Endodermal cell (in vitro differentiated cells): ENCODE results near the gene CLEC16A. TPM values are rescaled to one million over a fixed set of nuclear protein-coding genes. Genes with fewer than 3 reads are reported as not detected.

Source experiments
- DNase-seq: peaks from one replicate; pipeline ENCODE4 v3.0.0-alpha.2; 2017
- H3K27ac ChIP-seq: 2 replicates; pipeline ENCODE4 v1.5.1; 2013; ENCODE audit warnings: mild to moderate bottlenecking, low read depth, low read length, moderate library complexity
- H3K27me3 ChIP-seq: 2 replicates; pipeline ENCODE4 v1.6.1; 2013; ENCODE audit warnings: mild to moderate bottlenecking, low read length, moderate library complexity; ENCODE audit not compliant: insufficient read depth, control insufficient read depth, poor library complexity, severe bottlenecking
- H3K36me3 ChIP-seq: 2 replicates; pipeline ENCODE4 v1.7.0; 2013; ENCODE audit warnings: mild to moderate bottlenecking, low read length, moderate library complexity; ENCODE audit not compliant: control insufficient read depth, insufficient read depth
- H3K4me1 ChIP-seq: one replicate; pipeline ENCODE4 v1.7.0; 2013; ENCODE audit warnings: low read length; ENCODE audit not compliant: control insufficient read depth, insufficient read depth
- H3K4me3 ChIP-seq: 2 replicates; pipeline ENCODE4 v1.5.1; 2013; ENCODE audit warnings: mild to moderate bottlenecking, low read length, moderate library complexity
- H3K9ac ChIP-seq: 2 replicates; pipeline ENCODE4 v1.6.1; 2013; ENCODE audit warnings: mild to moderate bottlenecking, low read length, moderate library complexity; ENCODE audit not compliant: poor library complexity, severe bottlenecking; ENCODE audit errors: extremely low read depth
- H3K9me3 ChIP-seq: 2 replicates; pipeline ENCODE4 v1.6.1; 2013; ENCODE audit warnings: mild to moderate bottlenecking, low read length, moderate library complexity; ENCODE audit not compliant: control insufficient read depth
- H3K27ac Mint-ChIP-seq: 2 replicates; pipeline ENCODE4 v1.8.0; 2020; ENCODE audit warnings: mixed read lengths
- H3K27me3 Mint-ChIP-seq: 2 replicates; pipeline ENCODE4 v1.8.0; 2021; ENCODE audit warnings: mild to moderate bottlenecking, mixed read lengths; ENCODE audit not compliant: insufficient read depth
- H3K36me3 Mint-ChIP-seq: 2 replicates; pipeline ENCODE4 v1.8.0; 2020; ENCODE audit warnings: low read depth, mixed read lengths
- H3K4me1 Mint-ChIP-seq: 2 replicates; pipeline ENCODE4 v1.8.0; 2020; ENCODE audit warnings: mixed read lengths
- H3K4me3 Mint-ChIP-seq: 2 replicates; pipeline ENCODE4 v1.8.0; 2020; ENCODE audit warnings: mild to moderate bottlenecking, moderate library complexity, mixed read lengths
- H3K9me3 Mint-ChIP-seq: 2 replicates; pipeline ENCODE4 v1.8.0; 2020; ENCODE audit warnings: mild to moderate bottlenecking, mixed read lengths
- WGBS, 2 experiments: methylation state at CpG; one replicate each; pipeline versions ENCODE4 v1.1.5 to v1.1.7; 2013; ENCODE audit warnings: missing lambda C conversion rate in 2 of 2, mixed read lengths in 1 of 2; ENCODE audit not compliant: insufficient coverage in 1 of 2, insufficient read length in 1 of 2; 5-methylcytosine and 5-hydroxymethylcytosine counted together
- total RNA-seq, 2 donors: library from RNA; stranded (reverse); fragmentation: NEBNext Ultra II Directional in 1 of 2; extraction: Animal tissue kit (Norgen Biotek cat#: 25700) in 1 of 2; gene quantifications; 2 replicates in 1 of 2; 3 replicates in 1 of 2; pipeline ENCODE4 v1.2.1, GENCODE V29; 2021
- TF ChIP-seq, protein P1 (sequence below): fragments of 200-600 bp; sonication (generic); conservative IDR thresholded peaks from 2 replicates; pipeline ENCODE4 v1.5.0; 2021; ENCODE audit warnings: antibody characterized with exemption, mild to moderate bottlenecking

The CLEC16A gene
- total RNA-seq, 2 donors from 2014 or later = 19.5 to 28.3 TPM

DNA sequence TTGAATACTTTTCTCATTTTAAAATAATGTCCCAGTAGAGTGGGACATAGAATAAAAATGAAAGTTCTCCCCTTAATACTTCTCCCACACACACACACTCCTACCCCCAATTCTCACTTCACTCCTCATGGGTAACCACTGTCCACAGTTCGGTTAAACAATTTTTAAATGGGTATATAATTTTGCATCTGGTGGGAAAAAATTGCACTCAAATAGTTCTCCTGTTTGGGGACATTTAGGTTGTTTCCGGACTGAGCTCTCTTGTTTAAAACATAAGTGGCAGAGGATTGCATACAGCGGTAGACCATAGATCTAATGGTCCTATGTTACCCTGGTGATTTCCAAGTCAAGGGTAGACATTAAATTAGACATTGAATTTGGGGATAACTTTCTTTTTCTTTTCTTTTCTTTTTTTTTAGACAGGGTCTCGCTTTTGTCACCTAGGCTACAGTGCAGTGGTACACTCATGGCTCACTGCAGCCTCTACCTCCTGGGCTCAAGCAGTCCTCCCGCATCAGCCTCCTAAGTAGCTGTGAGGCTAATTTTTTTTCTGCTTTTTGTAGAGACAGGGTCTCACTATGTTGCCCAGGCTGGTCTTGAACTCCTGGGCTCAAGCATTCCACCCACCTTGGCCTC lies 173.3 kb downstream of the CLEC16A start:
- Histone ChIP-seq H3K27ac (no peak overlapping the region), H3K4me1 (no peaks in the 10 kb centered on the region), H3K36me3 (peaks cover 13% of the 10 kb centered on the region), H3K4me3 (no peak overlapping the region), H3K9ac (no peak overlapping the region), H3K9me3 (no peaks in the 10 kb centered on the region), H3K27me3 (no peaks in the 10 kb centered on the region)
- Mint-ChIP-seq H3K4me3 (no peak overlapping the region), H3K4me1 (peaks cover 5% of the 10 kb centered on the region), H3K27ac (no peak overlapping the region), H3K36me3 (peaks cover 8% of the 10 kb centered on the region), H3K9me3 (no peaks in the 10 kb centered on the region), H3K27me3 (no peaks in the 10 kb centered on the region)
- DNase-seq = no peak
- 71 to 73% methylated on average over 4 to 5 of the region's 5 CpGs for WGBS, 2 experiments
- TF ChIP-seq, protein P1, sequence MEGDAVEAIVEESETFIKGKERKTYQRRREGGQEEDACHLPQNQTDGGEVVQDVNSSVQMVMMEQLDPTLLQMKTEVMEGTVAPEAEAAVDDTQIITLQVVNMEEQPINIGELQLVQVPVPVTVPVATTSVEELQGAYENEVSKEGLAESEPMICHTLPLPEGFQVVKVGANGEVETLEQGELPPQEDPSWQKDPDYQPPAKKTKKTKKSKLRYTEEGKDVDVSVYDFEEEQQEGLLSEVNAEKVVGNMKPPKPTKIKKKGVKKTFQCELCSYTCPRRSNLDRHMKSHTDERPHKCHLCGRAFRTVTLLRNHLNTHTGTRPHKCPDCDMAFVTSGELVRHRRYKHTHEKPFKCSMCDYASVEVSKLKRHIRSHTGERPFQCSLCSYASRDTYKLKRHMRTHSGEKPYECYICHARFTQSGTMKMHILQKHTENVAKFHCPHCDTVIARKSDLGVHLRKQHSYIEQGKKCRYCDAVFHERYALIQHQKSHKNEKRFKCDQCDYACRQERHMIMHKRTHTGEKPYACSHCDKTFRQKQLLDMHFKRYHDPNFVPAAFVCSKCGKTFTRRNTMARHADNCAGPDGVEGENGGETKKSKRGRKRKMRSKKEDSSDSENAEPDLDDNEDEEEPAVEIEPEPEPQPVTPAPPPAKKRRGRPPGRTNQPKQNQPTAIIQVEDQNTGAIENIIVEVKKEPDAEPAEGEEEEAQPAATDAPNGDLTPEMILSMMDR = no peak

DNA sequence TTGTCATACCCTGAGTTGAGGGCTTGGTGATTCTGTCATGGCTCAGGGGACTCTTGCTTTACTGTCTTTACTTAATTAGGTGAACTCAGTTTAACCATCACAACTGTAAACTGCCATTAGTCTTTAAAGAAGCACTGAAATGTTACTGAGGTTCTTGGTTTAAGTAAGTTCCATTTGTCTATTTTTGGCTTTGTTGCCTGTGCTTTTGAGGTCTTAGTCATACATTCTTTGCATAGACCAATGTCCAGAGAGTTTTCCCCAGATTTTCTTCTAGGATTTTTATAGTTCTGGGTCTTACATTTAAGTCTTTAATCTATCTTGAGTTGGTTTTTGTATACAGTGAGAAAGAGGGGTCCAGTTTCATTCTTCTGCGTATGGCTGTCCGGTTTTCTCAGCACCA lies 174.1 kb downstream of the CLEC16A start:
- H3K4me3 ChIP-seq = no peak overlapping the region
- H3K36me3 Mint-ChIP-seq = peaks cover 10% of the 10 kb centered on the region
- no peak overlapping the region for H3K27ac Mint-ChIP-seq
- H3K9ac ChIP-seq = no peak overlapping the region
- H3K9me3 Mint-ChIP-seq = no peaks in the 10 kb centered on the region
- H3K4me1 ChIP-seq = no peaks in the 10 kb centered on the region
- no peak overlapping the region for H3K4me3 Mint-ChIP-seq
- no peak overlapping the region for H3K27ac ChIP-seq
- 44 to 50% methylated on average over 2 of the region's 2 CpGs for WGBS, 2 experiments
- H3K27me3 ChIP-seq = no peaks in the 10 kb centered on the region
- peaks cover 5% of the 10 kb centered on the region for H3K4me1 Mint-ChIP-seq
- no peaks in the 10 kb centered on the region for H3K9me3 ChIP-seq
- no peaks in the 10 kb centered on the region for H3K27me3 Mint-ChIP-seq
- H3K36me3 ChIP-seq = peaks cover 18% of the 10 kb centered on the region
- no peak for DNase-seq
- TF ChIP-seq, protein P1 = no peak

DNA sequence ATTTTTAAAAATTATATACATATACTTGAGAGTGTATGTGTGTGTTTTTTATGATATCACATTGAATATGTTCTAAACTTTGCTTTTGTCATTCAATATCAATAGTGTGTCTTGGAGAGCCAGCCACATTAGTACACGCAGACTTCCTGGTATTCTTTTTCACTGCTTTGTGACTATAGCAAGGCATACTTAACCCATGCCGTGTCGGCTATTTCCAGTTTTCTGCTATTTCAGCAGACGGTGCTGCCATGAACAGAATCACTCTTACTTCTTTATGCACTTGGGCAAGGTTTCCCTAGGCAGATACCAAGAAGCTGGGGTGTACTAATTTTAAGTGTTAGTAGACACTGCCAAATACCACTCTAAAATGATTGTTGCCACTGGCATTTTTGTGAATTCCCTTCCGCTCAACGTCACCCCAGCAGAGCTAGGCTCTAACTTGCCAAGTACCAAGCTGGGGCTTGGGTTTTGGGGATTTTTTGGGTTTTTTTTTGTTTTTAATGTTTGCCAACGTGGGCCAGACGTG lies 176.8 kb downstream of the CLEC16A start:
- Histone ChIP-seq H3K27ac (no peak overlapping the region), H3K9me3 (no peaks in the 10 kb centered on the region), H3K4me1 (no peaks in the 10 kb centered on the region), H3K4me3 (no peak overlapping the region), H3K27me3 (no peaks in the 10 kb centered on the region), H3K9ac (no peak overlapping the region), H3K36me3 (peaks cover 29% of the 10 kb centered on the region)
- Mint-ChIP-seq H3K4me1 (no peaks in the 10 kb centered on the region), H3K4me3 (no peak overlapping the region), H3K27me3 (no peaks in the 10 kb centered on the region), H3K27ac (no peak overlapping the region), H3K36me3 (peaks cover 26% of the 10 kb centered on the region), H3K9me3 (no peaks in the 10 kb centered on the region)
- 95 to 98% methylated on average over 5 to 8 of the region's 8 CpGs for WGBS, 2 experiments
- TF ChIP-seq, protein P1 = no peak
- no peak for DNase-seq
